AG20443 (cell line): ENCODE results near the gene ZSWIM4.
"Not testable (repeated sequence)": the region's sequence is repeated elsewhere in the genome, so short reads cannot be mapped to it uniquely, and the experiment has no call there.

ENCODE experiments used
- DNase-seq: peaks from one replicate; pipeline ENCODE4 v3.0.0; 2012; ENCODE audit warnings: low spot score, mixed read lengths

The ZSWIM4 gene

GRCh38 chr19:13794757-13795589 lies at the start of gene ZSWIM4:
ZSWIM4 (plus strand) TSS chr19:13795443; CDS start chr19:13795649, 206 bp downstream.
- peak; percentile 96 for DNase-seq

GRCh38 chr19:13747098-13747453 lies 48.2 kb upstream of the ZSWIM4 start:
- DNase-seq: no peak

- peak; percentile 48 for DNase-seq
Observed at GRCh38 chr19:13748169-13748828, 46.9 kb upstream of the ZSWIM4 start.

GRCh38 chr19:13751436-13751835 lies 43.8 kb upstream of the ZSWIM4 start:
- DNase-seq: no peak

- not testable (repeated sequence) for DNase-seq
Observed at GRCh38 chr19:13753622-13754021, 41.6 kb upstream of the ZSWIM4 start.

- DNase-seq: no peak
Observed at GRCh38 chr19:13756210-13756609, 39.0 kb upstream of the ZSWIM4 start.

- DNase-seq: no peak
Observed at GRCh38 chr19:13757805-13758772, 37.2 kb upstream of the ZSWIM4 start.

GRCh38 chr19:13758795-13759194 lies 36.4 kb upstream of the ZSWIM4 start:
- no peak for DNase-seq

GRCh38 chr19:13761423-13761822 lies 33.8 kb upstream of the ZSWIM4 start:
- DNase-seq: no peak

- DNase-seq: no peak
Observed at GRCh38 chr19:13762635-13763235, 32.5 kb upstream of the ZSWIM4 start.

- DNase-seq: no peak
Observed at GRCh38 chr19:13763265-13763664, 32.0 kb upstream of the ZSWIM4 start.

- DNase-seq: peak; percentile 93
Observed at GRCh38 chr19:13764101-13764807, 31.0 kb upstream of the ZSWIM4 start, which contains the start of gene MRI1. MRI1 (plus strand) TSS chr19:13764522; CDS start chr19:13764589, 67 bp downstream.

GRCh38 chr19:13764821-13765394 lies 30.3 kb upstream of the ZSWIM4 start:
- DNase-seq: peak; percentile 38

- DNase-seq: no peak
Observed at GRCh38 chr19:13765395-13766094, 29.7 kb upstream of the ZSWIM4 start.

GRCh38 chr19:13766095-13766481 lies 29.2 kb upstream of the ZSWIM4 start:
- DNase-seq: no peak

- DNase-seq: no peak
Observed at GRCh38 chr19:13768510-13768909, 26.7 kb upstream of the ZSWIM4 start.

GRCh38 chr19:13770013-13770635 lies 25.1 kb upstream of the ZSWIM4 start:
- no peak for DNase-seq

- peak; percentile 94 for DNase-seq
Observed at GRCh38 chr19:13774217-13775191, 20.7 kb upstream of the ZSWIM4 start, which contains the start of gene C19orf53. C19orf53 (plus strand) TSS chr19:13774456; CDS start chr19:13774478, 22 bp downstream.
